SIG-M5 (cell line): Measurements from ENCODE around the gene STARD7.
A peak's percentile ranks its signal among the peaks of the same experiment; 100 is the strongest.
"Not testable (repeated sequence)": the region's sequence is repeated elsewhere in the genome, so short reads cannot be mapped to it uniquely, and the experiment has no call there.

Source experiments
- DNase-seq: peaks from one replicate; lab custom pipeline; 2025; lab: John Stamatoyannopoulos, UW

STARD7 gene

DNA sequence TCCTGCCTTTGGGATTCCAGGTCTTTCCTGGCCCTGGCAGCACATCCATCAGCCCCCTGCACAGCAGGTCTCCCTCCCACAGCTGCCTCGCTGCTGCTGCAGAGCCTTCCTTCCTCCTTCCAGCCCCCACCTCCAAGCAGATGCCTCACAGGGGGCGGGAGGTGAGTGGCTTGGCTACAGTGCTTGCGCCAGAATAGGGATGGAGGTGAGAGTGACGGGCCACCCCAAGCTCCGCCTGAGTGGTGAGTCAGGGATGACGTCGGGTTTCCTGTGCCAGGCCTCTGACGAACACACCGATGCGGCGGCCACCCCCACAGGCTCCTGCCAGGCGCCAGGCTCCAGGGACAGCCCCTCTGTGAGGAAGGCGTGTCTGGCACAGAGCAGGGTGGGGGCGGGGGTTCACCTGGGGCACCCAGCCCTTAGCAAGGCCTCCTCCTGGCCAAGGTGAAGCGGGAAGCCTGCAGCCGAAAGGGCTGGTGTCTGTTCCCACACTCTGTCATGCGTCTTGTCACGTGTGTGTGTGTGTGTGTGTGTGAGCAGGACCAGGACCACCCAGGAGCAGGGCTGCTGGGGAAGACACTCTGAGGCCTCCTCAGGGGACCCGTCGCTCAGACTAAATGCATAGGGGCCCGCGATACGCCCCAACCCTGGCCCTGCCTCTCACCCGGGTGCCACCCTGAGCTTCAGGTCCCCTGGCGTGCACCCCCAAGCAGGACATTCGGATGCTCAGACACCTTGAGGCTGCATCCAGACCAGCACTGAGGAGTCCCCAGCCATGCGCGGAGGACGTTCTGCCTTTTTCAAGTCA is 60.0 kb downstream of the STARD7 start:
- DNase-seq, result peak; percentile 36

DNA sequence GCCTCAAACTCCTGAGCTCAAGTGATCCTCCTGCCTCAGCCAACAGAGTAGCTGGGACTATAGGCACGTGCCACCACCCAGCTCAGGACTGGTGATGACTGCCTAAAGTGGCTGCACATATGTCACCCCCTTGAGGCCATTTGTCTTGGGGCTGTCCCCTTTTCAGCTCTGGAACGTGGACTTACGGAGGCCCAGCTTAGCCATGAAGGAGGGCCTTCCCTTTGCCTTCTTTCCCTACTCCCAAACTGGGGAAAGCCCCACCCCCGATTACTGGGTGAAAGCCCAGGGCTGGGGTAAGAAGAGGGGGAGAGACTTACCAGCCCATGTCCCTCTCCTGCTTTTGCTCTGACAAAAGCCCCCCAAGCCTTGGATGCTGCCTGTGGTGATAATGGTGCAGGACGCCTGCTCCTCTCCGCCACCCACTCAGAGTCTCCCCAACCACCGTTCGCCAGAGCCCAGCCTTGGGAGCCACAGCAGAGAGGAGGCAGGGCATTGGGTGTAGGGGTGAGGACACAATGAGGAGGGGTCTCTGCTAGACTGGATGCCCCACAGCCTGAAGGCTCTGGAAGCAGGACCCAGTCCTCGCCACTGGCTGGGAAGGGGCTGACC is 60.9 kb downstream of the STARD7 start:
- no peak for DNase-seq

DNA sequence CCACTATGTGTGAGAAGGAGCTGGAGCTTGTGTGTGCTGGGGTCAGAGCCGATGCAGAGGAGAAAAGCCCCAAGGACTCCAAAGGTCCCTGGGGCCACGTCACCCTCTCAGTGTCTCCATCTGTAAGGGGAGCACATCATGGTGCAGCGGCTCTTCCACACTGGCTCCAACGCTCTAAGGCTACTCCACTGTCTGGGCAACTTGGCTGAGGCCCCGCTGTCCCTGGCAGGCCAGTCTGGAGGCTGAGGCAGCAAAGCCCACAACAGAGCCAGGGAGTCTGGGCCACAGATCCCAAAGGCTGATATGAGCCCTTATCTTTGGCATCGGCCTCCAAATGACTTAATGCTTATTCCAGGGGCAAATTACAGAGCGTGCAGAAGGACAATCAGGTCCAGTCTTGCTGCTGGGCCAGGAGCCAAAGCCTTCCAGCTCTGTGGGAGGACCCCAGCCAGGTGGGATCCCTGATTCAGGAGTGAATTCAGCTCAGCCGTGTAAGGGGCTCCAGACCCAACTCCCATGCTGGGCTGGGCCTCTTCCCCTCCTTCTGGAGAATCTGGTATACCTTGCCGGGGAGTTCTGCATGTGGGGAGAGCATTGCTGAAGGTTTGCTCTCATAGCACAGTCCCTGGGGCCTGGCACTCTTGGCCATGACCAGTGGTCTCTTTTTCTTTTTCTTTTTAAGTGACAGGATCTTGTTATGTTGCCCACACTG is 61.6 kb downstream of the STARD7 start:
- no peak for DNase-seq

DNA sequence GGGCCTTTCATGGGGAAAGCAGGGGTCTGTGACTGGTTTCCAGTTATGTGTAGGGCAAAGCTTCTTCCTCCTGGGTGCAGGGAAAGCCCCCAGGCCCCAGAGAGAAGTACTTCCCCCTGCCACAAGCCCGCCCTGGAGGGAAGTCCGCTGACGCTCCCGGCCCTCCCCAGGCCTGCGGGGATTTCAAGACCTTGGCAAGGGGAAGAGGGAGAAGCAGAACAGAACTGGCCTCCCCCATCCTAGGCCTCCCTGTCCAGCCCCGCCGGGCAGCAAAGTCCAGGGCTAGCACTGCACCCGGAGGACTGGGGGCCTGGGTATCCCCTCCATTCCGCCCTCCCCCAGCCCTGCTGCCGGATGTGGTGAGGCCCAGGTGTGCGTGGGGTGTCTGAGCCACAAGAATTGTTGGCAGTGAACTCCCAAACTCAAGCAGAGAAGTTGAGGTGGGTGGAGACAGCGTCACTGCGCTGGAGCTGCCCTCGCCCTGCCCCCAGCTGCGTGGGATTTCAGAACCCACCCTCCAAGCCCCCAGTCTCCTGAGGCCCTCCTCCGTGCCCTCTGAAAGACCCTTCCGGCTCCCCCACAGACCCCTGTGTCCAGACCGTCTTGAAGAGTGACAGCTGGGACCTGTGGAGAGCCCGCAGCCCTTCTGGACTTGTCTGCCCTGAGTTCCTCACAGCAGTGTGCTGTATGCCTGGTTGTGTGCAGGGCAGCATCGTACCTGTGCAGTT is 62.3 kb downstream of the STARD7 start:
- DNase-seq, result no peak

- no peak for DNase-seq
Measured at GRCh38 chr2:96145848-96146152, 62.8 kb downstream of the STARD7 start.

DNA sequence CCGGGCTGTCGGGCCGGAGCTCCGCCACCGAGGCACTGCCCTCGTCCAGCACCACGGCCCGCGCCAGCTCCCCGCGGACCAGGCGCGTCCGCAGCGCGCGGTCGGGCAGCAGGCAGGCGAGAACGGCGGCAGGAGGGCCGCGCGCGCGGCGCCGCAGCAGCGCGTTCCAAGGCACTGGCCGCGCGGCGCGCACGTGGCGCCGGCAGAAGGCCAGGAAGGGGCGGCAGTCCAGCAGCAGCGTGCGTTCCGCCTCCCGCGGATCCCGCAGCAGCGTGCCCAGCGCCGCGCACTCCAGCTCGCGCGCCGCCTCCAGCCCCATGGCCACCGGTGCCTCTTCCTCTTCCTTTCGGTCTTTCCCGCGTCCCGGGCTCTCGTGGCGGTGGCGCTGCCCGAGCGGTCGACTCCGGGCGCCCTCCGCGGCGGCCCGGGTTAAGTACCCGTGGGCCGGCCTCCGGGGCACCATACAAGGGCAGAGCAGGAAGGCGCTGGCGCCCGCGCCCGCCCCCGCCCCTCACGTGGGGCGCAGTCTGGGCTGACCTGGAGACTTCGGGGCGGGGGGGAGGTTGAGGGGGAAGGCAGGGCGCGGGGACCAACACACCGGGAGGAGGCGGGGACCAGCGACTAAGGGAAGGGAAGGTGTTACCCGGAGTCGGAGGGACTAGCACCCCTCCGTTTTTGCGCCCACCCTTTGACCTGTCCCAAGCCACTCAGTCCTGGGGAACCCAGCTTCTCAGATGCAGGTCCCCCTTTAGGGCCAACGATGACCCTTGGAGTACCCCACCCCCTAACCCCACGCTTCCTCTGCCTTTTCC is 63.4 kb downstream of the STARD7 start, which contains the start of gene DUSP2:
Gene DUSP2 (minus strand): TSS at position 405 of the 812 bp plus-strand sequence. CDS start 86 bp downstream, at position 319.
- peak; percentile 59 for DNase-seq

DNA sequence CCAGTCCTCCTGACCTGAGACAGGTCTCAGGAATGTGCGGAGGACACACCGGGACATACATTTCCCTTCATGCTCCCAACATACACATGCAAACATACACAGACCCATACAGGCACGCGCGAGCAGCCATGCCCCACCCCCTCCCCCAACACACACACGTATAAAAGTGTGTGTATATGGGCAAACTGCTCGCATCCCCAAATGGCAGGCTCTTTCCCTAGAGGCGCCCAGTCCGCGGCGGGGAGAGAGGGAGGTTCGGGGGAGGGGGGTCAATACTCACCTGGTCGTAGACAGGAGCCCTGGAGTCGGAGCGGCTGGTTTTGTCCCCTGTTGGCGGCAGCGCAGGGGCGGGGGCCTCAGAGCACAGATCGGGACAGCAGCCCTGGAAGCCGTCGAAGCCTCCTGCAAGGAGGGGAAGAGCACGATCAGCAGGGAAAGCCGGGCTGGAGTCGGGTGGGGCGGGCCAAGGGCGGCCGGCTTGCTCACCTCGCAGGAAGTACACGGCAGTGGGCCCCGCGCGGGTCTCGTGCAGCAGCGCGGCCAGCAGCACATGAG is 64.1 kb downstream of the STARD7 start:
- no peak for DNase-seq

- DNase-seq, result no peak
Measured at GRCh38 chr2:96143848-96144480, 64.7 kb downstream of the STARD7 start.

- no peak for DNase-seq
Measured at GRCh38 chr2:96143231-96143847, 65.3 kb downstream of the STARD7 start.

DNA sequence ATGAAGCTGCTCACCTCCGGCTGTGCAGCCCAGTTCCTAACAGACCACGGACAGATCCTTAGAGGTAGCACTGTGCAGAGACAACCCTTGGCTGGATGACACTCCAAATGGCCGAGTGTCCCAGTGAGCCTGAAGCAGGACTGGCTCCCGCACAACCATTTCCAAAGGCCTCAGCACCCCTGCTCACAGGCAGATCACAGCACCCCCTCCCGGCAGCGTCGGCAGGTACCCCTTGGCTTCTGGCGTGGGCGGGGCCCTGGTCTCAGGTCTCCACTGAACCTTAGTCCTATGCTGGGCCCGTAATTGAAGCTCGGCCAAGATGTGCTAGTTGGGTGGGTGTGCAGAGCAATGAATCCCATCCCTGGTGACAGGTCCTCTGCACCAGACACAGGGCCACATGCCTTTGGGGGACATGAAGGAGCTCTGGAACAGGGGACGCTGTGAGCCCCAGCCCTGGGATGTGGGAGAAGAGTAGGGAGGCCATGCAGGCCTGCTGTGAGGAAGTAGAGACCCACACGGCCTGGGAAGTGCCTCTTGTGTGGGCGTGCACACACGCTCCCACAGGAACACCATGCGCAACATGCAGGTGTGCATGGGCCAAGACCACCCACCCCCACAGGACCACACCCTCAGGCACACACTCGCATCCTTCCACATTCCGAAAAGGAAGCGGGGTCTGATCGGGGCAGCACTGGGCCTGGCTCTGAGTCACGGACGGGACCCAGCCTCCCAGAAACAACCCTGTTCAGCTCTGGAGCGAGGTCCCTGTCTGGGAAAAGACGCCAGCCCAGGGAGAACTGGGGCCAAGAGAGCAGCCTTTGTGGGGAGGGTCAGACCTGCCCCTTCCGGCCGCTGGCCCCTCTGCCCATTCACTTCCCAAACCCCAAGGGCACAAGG is 66.2 kb downstream of the STARD7 start:
- DNase-seq, result no peak

- DNase-seq, result not testable (repeated sequence)
Measured at GRCh38 chr2:96141624-96141967, 67.0 kb downstream of the STARD7 start.

GRCh38 chr2:96140941-96141623 is 67.5 kb downstream of the STARD7 start:
- no peak for DNase-seq

DNA sequence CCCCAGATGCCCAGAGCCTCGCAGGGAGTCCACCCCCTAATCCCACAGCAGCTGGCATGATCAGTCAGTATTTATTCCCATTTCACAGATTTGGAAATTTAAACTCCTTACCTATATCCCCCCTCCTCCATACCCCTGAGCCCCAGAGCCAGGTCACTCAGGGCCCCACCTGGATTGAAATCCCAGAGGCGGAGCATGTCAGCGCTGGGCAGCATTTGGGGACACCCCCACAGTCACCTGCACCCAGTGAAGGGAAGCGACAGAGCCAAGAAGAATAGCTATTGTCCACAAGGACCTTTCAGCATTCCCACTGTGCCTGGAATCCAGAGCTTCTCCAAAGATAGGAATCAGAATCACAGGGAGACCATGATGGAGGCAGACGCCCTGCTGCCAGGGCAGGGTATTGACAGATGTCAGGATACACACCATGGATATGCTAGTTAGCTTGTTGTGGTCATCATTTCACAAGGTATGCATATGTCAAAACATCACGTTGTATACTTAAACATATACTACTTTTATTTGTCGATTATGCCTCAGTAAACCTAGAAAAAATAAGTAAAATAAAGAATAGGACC is 69.4 kb downstream of the STARD7 start:
- no peak for DNase-seq

DNA sequence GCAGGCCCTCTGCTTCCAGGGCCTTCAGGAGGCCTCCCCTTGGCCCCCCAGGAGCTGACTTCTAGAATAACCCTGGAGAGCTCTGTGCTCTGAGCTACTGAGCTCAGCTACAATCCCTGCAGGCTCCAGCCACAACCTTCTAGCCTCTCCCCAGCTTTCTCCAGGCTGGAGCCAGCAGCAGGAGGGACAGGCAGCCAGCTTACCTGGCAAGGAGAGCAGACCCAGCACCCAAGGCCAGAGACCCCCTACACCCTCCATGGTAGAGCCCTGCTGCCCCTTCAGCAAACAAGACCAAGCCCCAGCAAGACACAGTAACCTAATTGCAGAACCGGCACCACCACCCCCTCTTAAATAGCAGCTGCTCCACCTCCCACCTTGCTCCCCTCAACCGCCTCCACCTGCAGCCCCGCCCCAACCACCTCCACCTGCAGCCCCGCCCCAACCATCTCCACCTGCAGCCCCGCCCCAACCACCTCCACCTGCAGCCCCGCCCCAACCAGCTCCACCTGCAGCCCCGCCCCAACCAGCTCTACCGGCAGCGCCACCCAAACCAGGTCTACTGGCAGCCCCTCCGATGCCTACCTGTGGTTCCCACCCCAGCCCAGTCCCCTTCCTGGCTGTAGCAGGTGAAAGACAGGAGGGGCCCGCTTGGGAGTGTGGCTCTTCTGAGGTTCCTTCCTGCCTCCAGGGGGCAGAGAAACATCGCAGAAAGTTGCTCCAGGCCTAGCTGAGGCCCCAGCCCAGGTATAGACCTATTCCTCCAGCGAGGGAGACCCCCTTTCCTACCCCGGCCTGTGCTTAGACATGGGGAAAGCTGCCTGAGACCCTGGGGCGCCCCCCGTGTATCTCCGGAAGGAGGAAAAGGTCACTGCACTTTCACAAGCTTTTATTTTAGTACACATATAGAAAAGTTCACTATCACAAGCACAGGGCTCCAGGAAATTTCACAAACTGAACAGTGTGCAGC is 70.2 kb downstream of the STARD7 start, which contains the start of gene ASTL:
Gene ASTL (minus strand): TSS at position 324 of the 967 bp plus-strand sequence. CDS start 66 bp downstream, at position 258.
- no peak for DNase-seq

DNA sequence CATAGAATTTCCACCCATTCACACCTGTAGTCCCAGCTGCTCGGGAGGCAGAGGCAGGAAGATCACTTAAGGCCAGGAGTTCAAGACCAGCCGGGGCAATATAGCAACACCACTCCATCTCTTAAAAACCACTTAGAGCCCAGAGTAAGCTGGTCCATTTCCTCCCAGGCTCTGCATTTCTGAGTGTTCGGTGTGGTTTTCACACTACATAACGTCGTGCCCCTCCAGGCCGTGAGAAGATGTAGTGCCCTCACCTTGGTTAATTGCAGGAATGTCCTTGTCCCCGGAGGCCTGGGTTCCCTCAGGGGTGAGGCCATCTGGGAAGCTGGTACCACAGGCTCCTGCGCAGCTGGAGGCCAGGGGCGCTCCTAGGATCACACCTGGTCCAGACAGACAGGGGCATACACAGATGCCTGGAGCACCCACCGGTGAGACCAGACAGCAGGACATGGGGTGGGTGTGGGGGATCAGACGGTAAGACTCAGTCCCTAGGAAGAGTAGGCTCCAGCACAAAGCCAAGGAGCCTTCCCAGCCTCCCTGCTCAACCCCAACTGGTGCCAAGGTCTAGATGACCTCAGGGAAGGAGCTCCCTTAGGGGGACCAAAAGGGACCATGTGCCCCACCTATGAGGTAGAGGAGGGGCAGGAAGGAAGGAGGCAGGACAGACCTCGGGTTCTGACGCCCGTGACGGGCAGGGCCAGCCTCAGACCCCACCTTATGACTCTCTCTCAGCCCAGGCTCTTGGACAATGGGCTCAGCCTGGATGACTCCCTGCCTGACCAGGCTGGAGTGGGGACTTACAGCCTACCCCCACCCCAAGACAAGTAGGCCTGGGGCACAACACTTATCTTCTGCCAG is 71.1 kb downstream of the STARD7 start:
- DNase-seq, result no peak

GRCh38 chr2:96136129-96136720 is 72.4 kb downstream of the STARD7 start:
- no peak for DNase-seq
